ENCODE data around the gene PIEZO1. TPM values are rescaled to one million over a fixed set of nuclear protein-coding genes. Genes with fewer than 3 reads are reported as not detected.

Gene PIEZO1
- total RNA-seq, 1 donor from 2014 or later = 5.5 TPM

GRCh38 chr16:88680554-88681083, 104.4 kb downstream of the PIEZO1 start:
- Histone ChIP-seq H3K79me2 (ENCODE audit: low read depth) (no peaks in the 10 kb centered on the region), H3K36me3 (no peaks in the 10 kb centered on the region), H3K4me1 (peaks cover 5% of the 10 kb centered on the region), H3K9ac (no peak overlapping the region), H2AFZ (replicated peaks) (no peak overlapping the region), H3K27ac (no peak overlapping the region), H3K9me3 (ENCODE audit: low read depth) (no peaks in the 10 kb centered on the region), H3K4me3 (no peak overlapping the region), H4K20me1 (ENCODE audit: low read depth) (no peaks in the 10 kb centered on the region), H3K27me3 (peaks cover 21% of the 10 kb centered on the region), H3F3A (ENCODE audit: low read depth) (peaks cover 19% of the 10 kb centered on the region), H3K4me2 (no peak overlapping the region)
- H3K27me3 Mint-ChIP-seq (ENCODE audit: insufficient read depth, low read depth) = peaks cover 24% of the 10 kb centered on the region
- H3K27ac Mint-ChIP-seq = no peak overlapping the region
- no peak for TF ChIP-seq EZH2 (IDR thresholded peaks at IDR 0.05)
- TF ChIP-seq EZH2phosphoT487 (IDR thresholded peaks at IDR 0.05) = no peak
- TF ChIP-seq, protein P1, sequence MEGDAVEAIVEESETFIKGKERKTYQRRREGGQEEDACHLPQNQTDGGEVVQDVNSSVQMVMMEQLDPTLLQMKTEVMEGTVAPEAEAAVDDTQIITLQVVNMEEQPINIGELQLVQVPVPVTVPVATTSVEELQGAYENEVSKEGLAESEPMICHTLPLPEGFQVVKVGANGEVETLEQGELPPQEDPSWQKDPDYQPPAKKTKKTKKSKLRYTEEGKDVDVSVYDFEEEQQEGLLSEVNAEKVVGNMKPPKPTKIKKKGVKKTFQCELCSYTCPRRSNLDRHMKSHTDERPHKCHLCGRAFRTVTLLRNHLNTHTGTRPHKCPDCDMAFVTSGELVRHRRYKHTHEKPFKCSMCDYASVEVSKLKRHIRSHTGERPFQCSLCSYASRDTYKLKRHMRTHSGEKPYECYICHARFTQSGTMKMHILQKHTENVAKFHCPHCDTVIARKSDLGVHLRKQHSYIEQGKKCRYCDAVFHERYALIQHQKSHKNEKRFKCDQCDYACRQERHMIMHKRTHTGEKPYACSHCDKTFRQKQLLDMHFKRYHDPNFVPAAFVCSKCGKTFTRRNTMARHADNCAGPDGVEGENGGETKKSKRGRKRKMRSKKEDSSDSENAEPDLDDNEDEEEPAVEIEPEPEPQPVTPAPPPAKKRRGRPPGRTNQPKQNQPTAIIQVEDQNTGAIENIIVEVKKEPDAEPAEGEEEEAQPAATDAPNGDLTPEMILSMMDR (IDR thresholded peaks at IDR 0.05) = no peak
- peaks cover 7% of the 10 kb centered on the region for H3K4me1 Mint-ChIP-seq
- no peaks in the 10 kb centered on the region for H3K9me3 Mint-ChIP-seq
- no peak for DNase-seq (ENCODE audit: low spot score)
- H3K36me3 Mint-ChIP-seq = no peaks in the 10 kb centered on the region
- no peak overlapping the region for H3K4me3 Mint-ChIP-seq

GRCh38 chr16:88678224-88678979, 106.6 kb downstream of the PIEZO1 start:
- Histone ChIP-seq H3K27me3 (no peaks in the 10 kb centered on the region), H3K79me2 (ENCODE audit: low read depth) (no peaks in the 10 kb centered on the region), H3K4me1 (no peaks in the 10 kb centered on the region), H2AFZ (replicated peaks) (no peak overlapping the region), H3F3A (ENCODE audit: low read depth) (peaks cover 13% of the 10 kb centered on the region), H3K4me3 (no peak overlapping the region), H3K4me2 (no peak overlapping the region), H3K36me3 (no peaks in the 10 kb centered on the region), H3K9ac (no peak overlapping the region), H3K27ac (no peak overlapping the region), H4K20me1 (ENCODE audit: low read depth) (no peaks in the 10 kb centered on the region), H3K9me3 (ENCODE audit: low read depth) (no peaks in the 10 kb centered on the region)
- no peaks in the 10 kb centered on the region for H3K36me3 Mint-ChIP-seq
- DNase-seq (ENCODE audit: low spot score) = no peak
- H3K27me3 Mint-ChIP-seq (ENCODE audit: insufficient read depth, low read depth) = peaks cover 12% of the 10 kb centered on the region
- H3K4me3 Mint-ChIP-seq = no peak overlapping the region
- no peak overlapping the region for H3K27ac Mint-ChIP-seq
- H3K9me3 Mint-ChIP-seq = no peaks in the 10 kb centered on the region
- peaks cover 2% of the 10 kb centered on the region for H3K4me1 Mint-ChIP-seq
- TF ChIP-seq EZH2 (IDR thresholded peaks at IDR 0.05) (no peak), EZH2phosphoT487 (IDR thresholded peaks at IDR 0.05) (no peak)
- TF ChIP-seq, protein P1 (IDR thresholded peaks at IDR 0.05) = no peak

- H3K4me1 Mint-ChIP-seq = peaks cover 2% of the 10 kb centered on the region
Measured at GRCh38 chr16:88677721-88678120, 107.3 kb downstream of the PIEZO1 start.

More at GRCh38 chr16:88677721-88678120, 107.3 kb downstream of the PIEZO1 start:
- Histone ChIP-seq H3K9ac (no peak overlapping the region), H3K4me3 (no peak overlapping the region), H3K4me2 (no peak overlapping the region), H3K4me1 (no peaks in the 10 kb centered on the region), H3K9me3 (ENCODE audit: low read depth) (no peaks in the 10 kb centered on the region), H3K27ac (no peak overlapping the region), H3K79me2 (ENCODE audit: low read depth) (no peaks in the 10 kb centered on the region), H3K27me3 (no peaks in the 10 kb centered on the region), H4K20me1 (ENCODE audit: low read depth) (no peaks in the 10 kb centered on the region), H2AFZ (replicated peaks) (no peak overlapping the region), H3F3A (ENCODE audit: low read depth) (peaks cover 13% of the 10 kb centered on the region), H3K36me3 (no peaks in the 10 kb centered on the region)
- no peak overlapping the region for H3K27ac Mint-ChIP-seq
- peaks cover 10% of the 10 kb centered on the region for H3K27me3 Mint-ChIP-seq (ENCODE audit: insufficient read depth, low read depth)
- TF ChIP-seq EZH2phosphoT487 (IDR thresholded peaks at IDR 0.05) (no peak), EZH2 (IDR thresholded peaks at IDR 0.05) (no peak)
- TF ChIP-seq, protein P1 (IDR thresholded peaks at IDR 0.05) = no peak
- no peak overlapping the region for H3K4me3 Mint-ChIP-seq
- H3K36me3 Mint-ChIP-seq = no peaks in the 10 kb centered on the region
- no peak for DNase-seq (ENCODE audit: low spot score)
- no peaks in the 10 kb centered on the region for H3K9me3 Mint-ChIP-seq
